HTERT RPE-1 (cell line): ENCODE data around the gene BCDIN3D.
"Not testable (repeated sequence)": the region's sequence is repeated elsewhere in the genome, so short reads cannot be mapped to it uniquely, and the experiment has no call there.

Experiments
- in situ Hi-C: fragments of 300-500 bp; cut with MboI; formaldehyde crosslinking; loops from 4 replicates; pipeline ENCODE4 v1.14.3; 2020; ENCODE audit warnings: low sequenced_read_pairs

Gene BCDIN3D, protein sequence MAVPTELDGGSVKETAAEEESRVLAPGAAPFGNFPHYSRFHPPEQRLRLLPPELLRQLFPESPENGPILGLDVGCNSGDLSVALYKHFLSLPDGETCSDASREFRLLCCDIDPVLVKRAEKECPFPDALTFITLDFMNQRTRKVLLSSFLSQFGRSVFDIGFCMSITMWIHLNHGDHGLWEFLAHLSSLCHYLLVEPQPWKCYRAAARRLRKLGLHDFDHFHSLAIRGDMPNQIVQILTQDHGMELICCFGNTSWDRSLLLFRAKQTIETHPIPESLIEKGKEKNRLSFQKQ

DNA sequence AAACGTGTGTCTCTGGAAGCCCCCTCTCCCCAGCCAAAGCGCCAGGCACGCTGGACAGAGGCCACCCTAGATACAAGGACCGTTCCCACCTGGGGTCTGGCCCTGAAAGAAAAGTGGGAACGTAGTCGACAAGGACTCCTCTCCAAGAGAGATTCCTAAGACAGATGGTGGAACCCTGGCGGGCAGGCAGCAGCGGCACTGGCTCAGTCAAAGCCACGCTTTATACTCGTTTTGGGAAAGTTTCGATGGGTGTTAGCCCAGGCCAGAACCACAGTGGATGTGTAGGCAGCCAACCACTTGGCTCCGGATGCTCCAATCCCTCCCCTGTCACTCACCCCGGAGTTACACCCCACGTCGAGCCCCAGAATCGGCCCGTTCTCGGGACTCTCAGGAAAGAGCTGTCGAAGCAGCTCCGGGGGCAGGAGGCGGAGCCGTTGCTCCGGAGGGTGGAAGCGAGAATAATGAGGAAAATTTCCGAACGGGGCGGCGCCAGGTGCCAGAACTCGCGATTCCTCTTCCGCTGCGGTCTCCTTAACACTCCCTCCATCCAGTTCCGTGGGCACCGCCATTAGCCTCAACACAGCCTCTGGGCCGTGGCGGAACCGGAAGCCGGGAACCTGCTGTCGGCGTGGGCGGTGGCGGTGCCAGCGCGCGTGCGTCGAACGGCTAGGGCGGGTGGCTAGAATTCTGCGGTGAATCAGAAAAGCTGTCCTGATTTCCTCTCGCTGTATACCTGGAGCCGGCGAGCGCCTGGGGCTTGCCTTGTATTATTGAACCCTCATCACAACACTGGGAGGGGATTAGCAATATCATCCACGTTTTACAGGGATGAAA lies at the start of gene BCDIN3D:
Gene BCDIN3D (minus strand): TSS at position 588 of the 834 bp plus-strand sequence. CDS start 19 bp downstream, at position 569.
- in situ Hi-C loops: no loop called here

DNA sequence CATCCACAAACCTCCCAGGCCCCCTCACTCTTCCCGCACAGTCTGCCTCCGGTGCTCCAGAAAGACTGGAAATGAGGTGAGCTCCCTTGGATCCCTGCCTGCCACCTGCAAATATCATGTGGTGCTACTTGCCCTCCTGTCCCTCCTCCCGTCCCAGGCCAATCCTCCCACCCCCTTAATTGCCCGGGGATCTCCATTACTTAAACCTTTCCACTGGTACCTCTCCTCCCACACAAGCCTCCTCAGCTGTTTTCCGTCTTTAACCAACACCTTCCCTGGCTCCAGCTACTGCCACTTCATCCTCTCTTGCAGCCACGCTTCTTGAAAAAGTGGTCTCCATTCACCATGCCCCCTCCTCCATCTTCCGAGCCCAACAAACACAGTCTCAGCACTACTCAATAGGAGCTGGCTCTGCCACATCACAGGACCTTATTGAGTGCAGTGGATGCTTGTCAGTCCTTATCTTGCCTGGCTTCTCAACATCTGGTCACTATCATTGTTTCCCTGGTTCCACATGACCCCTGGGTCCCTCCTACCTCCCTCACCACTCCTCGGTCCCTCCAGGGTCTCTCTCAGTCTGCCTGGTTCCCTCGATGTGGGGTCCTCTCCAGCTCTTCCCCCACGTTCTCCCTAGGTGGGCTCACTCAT lies 49.3 kb upstream of the BCDIN3D start:
- in situ Hi-C loops: no loop called here

GRCh38 chr12:49891476-49891875 lies 48.6 kb upstream of the BCDIN3D start:
- in situ Hi-C loops: no loop called here

- in situ Hi-C loops: no loop called here
Observed at GRCh38 chr12:49891012-49891411, 48.1 kb upstream of the BCDIN3D start.

GRCh38 chr12:49890096-49890461 lies 47.2 kb upstream of the BCDIN3D start:
- in situ Hi-C loops: no loop called here

DNA sequence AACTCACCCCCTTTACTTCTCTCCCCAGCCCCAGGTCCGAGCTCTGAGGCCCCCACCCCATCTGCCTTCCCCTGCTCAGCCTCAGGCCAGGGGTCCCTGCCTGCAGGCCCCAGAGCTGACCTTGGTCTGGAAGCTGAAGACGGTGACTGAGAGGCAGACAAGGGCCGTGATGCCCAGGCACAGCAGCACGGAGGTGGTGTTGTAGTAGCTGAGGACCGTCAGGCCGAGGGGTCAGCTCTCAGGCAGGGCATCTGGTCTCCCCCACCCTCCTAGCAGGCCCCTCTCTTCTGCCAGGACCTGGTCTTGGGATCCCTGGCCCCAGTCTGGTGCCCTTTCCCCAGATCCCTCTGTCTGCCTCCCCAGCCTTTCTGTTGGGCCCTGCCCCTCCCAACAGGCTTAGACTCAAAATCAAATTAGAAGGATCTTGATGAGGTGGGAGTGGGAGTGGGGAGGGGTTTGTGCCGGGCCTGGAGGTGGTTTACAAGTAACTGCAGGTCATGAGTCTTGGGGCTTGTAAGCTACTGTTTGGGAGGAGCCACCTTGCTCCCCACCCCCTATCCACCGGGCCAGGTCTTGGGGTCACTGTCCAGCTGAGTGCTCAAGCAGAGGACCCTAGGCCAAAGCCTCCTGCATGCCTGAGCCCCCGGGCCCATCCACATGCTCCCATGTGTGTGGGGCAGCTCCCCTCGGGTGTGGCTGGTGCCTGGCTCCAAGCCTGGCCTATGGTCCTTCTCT lies 46.6 kb upstream of the BCDIN3D start:
- in situ Hi-C loops: no loop called here

GRCh38 chr12:49888461-49889151 lies 45.7 kb upstream of the BCDIN3D start:
- in situ Hi-C loops: no loop called here

DNA sequence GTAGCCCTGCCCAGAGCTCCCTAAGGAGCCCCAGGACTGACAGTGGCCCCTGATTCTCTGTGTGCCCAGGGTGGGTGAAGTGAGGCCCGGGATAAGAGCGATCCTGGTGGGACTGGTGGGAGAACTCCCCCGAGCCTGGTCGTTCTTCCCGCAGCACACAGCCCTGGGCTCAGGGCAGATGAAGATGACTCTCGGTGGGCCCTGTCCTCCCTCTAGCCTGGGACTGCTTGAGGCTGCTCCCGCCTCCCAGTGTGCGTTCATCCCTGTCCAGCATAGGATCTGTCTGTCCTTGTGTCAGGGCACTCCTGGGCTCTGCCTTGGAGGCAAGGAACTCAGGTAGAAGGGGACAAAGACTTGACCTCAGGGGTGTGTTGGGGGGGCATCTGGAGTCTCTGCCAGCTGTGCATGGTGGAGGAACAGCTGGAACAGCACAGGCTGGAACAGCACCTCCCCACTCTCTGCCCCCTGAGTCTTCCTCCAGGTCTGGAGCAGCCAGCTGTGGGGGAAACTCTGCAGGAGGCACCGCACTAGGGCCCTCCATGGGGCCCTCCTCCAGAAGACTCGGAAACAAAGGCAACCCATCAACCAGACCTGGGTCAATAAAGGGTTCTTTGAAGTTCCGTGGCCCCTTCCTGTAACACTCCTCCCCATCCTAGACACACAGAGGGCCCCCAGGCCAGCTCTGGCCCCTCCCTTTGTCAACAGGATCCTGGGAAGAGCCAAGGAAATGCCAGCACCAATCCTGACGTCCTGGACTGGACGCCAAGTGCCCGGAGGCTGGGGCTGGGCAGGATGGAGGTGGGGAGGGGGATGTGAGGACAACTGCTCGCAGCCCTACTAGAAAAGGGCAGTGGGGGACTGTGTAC lies 44.9 kb upstream of the BCDIN3D start:
- in situ Hi-C loops: no loop called here

GRCh38 chr12:49887091-49887490 lies 44.2 kb upstream of the BCDIN3D start:
- in situ Hi-C loops: no loop called here

GRCh38 chr12:49885663-49886461 lies 43.0 kb upstream of the BCDIN3D start:
- in situ Hi-C loops: no loop called here

GRCh38 chr12:49885118-49885517 lies 42.2 kb upstream of the BCDIN3D start:
- in situ Hi-C loops: no loop called here

DNA sequence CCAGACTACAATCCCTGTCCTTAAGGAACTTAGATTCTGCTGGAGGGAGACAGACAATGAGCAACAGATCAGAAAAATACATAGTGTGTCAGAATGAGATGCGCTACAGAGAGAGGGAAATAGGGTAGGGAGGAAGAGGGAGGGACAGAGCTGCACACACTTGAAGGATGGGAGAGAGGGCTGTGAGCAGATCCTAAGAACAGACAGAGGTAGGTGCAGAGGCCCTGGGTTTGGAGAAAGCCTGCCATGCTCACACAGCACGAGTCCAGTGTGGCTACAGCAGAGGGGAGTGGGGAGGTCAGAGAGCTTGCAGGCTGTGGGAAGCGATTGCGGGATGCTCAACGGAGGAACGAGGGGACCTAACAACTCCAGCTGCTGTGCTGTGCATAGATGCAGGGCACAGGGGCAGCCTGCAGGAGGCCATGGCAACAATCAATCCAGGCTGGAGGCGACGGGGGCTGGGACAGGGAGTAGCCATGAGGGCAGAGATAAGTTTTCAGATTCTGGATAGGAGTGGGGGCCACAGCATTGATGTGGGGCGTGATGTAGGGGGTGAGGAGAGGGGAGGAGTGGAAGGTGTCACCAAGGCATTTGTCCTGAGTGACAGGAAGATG lies 40.1 kb upstream of the BCDIN3D start:
- in situ Hi-C loops: no loop called here

DNA sequence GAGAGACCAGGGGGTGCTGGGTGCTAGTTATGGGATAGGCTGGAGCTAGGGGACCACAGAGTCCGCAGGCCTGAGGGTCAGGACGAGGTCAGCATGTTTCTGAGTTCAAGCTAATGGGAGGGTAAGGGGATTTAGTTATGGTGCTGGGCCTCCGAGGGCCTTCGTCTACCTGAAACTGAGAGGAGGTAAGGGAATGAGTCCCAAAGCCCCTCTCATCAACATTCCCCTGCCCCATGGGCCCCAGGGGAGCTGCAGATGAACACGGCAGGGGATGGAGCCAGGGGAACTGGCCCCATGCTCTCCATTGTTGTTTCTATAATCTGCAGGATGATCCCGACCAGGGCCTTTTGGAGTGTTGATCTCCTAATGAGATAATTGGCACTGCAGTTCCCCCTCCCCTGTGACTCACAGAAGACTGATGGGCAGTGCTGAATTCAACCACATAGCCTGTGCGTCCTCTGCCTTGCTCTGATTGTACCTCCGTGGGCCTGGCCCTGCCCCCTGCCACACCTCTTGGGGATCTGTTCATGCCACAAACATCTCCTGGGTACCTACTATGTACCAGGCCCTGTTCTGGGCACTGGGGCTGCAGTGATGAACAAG lies 39.4 kb upstream of the BCDIN3D start:
- in situ Hi-C loops: no loop called here

DNA sequence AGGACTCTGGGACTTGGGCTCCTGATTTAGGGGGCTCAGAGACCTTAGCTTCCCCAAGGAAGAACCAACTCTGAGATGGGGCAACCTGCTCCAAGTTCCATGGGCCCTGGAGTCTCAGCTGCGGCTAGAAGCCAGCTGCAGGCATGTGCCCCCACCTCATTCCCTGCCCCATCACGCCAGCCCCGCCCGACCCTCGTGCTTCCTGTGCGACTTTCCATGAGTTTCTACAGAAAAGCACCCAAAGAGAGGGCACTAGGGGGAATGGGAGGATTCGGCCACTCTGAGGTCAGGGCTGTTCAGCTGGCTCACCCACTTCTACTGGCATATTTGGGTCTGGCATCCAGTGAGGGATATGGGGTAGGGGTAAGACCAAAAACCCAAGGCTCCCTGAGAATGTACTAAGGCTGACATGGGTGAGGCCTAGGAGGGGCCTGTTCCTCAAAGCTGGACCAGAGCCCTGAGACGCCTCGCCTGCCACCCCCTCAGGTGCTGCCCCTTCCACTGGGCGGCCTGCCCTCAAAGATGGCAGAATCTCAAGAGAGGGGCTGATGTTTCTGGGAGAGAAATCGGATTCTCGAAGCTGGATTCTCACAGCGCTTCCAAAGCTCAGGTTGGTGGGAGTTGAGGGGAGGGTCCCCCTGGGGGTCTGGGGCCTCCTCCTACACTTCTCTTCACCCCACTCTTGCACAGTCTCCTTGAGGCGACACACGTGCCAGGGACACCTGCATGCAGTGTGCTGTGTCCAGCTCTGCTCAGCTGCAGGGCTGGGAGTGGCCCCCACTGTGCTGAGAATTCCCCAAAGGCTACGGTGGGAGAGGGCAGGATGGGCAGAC lies 38.7 kb upstream of the BCDIN3D start:
- in situ Hi-C loops: no loop called here

DNA sequence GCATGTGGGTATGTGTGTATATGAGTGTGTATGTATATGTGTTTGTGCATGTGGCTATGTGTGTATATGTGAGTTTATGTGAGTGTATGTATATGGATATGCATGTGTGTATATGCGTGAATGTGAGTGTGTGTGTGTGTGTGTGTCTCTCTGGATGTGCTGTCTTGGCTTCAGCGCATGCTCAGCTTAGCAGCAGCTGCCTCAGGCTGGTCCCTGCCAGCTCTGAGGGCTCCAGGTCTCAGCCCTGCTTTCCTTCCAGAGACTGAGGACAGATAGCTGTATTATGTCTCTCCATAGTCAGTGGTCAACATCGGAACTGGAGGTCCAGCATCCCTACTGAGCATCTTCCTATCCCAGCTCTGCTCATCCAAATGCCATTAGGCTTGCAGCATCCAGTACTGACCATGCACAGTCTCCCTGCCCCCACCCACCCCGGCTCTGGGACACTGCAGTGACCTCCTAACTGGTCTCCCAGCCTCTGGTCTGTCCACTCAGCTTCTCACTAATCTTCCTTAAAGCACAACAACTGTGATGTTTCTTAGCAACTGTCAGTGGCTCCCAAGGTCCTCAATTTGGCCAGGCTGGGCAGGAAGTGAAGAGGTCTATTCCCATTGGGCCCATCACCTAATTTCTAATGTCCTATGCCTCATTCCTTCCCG lies 38.0 kb upstream of the BCDIN3D start:
- in situ Hi-C loops: no loop called here

DNA sequence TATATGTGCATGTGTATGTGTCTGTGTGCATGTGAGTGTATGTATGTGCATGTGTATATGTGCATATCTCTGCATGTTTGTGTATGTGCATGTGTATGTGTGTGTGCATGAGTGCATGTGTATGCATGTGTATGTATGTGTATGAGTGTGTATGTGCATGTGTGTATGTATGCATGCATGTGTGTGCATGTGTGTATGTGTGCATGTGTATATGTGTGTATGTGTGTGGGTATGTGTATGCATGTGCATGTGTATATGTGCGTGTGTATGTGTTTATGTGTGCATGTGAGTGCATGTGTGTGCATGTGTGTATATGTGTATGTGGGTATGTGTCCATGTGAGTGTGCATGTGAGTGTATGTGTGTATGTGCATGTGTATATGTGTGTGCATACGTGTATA lies 36.2 kb upstream of the BCDIN3D start:
- in situ Hi-C loops: not testable (repeated sequence)

DNA sequence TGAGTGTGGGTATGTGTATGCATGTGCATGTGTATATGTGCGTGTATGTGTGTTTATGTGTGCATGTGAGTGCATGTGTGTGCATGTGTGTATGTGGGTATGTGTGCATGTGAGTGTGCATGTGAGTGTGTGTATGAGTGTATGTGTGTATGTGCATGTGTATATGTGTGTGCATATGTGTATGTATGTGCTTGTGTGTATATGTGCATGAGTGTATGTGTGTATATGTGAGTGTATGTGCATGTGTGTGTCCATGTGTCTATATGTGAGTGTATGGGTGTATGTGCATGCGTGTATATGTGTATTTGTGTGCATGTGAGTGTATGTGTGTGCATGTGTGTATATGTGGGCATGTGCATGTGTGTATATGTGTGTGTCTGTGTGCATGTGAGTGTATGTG lies 35.1 kb upstream of the BCDIN3D start:
- in situ Hi-C loops: no loop called here
